ENCODE results near the gene DISC1.

DNA sequence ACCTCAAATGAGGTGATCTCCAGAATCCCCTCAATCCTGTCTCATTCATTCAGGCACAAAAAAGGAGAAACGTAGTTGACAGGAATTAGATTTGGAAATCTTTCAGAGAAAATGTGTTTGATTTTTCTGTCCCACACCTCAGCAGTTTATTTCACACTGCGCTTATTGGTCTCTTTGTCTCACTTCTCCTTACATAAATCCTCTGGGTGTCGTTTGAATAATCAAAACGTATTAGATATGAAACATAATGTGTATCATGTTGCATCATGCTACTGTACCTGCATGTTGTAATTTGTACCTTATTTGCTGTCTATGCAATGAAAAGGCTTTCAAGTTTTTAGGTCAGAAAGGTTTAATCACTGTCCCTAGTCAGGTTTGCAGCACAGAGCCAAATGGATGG, 255.7 kb downstream of the DISC1 start:
- TF ChIP-seq POLR2AphosphoS5 (IDR thresholded peaks at IDR 0.05; ENCODE audit: low read depth) = no peak
- TF ChIP-seq EZH2 (IDR thresholded peaks at IDR 0.05; ENCODE audit: low read depth, unreplicated experiment) = no peak
- TF ChIP-seq, protein P1, sequence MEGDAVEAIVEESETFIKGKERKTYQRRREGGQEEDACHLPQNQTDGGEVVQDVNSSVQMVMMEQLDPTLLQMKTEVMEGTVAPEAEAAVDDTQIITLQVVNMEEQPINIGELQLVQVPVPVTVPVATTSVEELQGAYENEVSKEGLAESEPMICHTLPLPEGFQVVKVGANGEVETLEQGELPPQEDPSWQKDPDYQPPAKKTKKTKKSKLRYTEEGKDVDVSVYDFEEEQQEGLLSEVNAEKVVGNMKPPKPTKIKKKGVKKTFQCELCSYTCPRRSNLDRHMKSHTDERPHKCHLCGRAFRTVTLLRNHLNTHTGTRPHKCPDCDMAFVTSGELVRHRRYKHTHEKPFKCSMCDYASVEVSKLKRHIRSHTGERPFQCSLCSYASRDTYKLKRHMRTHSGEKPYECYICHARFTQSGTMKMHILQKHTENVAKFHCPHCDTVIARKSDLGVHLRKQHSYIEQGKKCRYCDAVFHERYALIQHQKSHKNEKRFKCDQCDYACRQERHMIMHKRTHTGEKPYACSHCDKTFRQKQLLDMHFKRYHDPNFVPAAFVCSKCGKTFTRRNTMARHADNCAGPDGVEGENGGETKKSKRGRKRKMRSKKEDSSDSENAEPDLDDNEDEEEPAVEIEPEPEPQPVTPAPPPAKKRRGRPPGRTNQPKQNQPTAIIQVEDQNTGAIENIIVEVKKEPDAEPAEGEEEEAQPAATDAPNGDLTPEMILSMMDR (conservative IDR thresholded peaks at IDR 0.05; ENCODE audit: low read depth in 2 of 2) = no peak
